Stimulated activated CD8-positive, alpha-beta memory T cell treated with anti-CD3 and anti-CD28 coated beads, Interleukin-2, amount 100 ng/mL, for 1 hour (primary cell): Measurements from ENCODE around the gene LIPI.
"Not testable (repeated sequence)": the region's sequence is repeated elsewhere in the genome, so short reads cannot be mapped to it uniquely, and the experiment has no call there.

Experiments
- DNase-seq, 2 donors: peaks; one replicate each; pipeline ENCODE4 v3.0.0-alpha.2; 2020; ENCODE audit warnings: low read depth in 2 of 2

The LIPI gene

GRCh38 chr21:14210738-14211137, at the start of gene LIPI:
TSS of gene LIPI (minus strand) at chr21:14210955. CDS start at chr21:14210845, 110 bp downstream.
- DNase-seq, result no peak

GRCh38 chr21:14260174-14260764, 49.5 kb upstream of the LIPI start:
- no peak for DNase-seq

GRCh38 chr21:14259747-14260146, 49.0 kb upstream of the LIPI start:
- no peak for DNase-seq

GRCh38 chr21:14251336-14251735, 40.6 kb upstream of the LIPI start:
- DNase-seq, result no peak

GRCh38 chr21:14245711-14246110, 35.0 kb upstream of the LIPI start:
- DNase-seq, result no peak

- no peak for DNase-seq
These were observed 34.2 kb upstream of the LIPI start for GRCh38 chr21:14244911-14245310.

- DNase-seq, result no peak
These were observed 33.1 kb upstream of the LIPI start for GRCh38 chr21:14243874-14244273.

GRCh38 chr21:14243461-14243860, 32.7 kb upstream of the LIPI start:
- no peak for DNase-seq

- DNase-seq, result no peak
These were observed 30.5 kb upstream of the LIPI start for GRCh38 chr21:14241297-14241696.

GRCh38 chr21:14239281-14239680, 28.5 kb upstream of the LIPI start:
- DNase-seq, result no peak

GRCh38 chr21:14236180-14236579, 25.4 kb upstream of the LIPI start:
- DNase-seq, result no peak

- no peak for DNase-seq
These were observed 24.3 kb upstream of the LIPI start for GRCh38 chr21:14235101-14235500.

- no peak for DNase-seq
These were observed 18.6 kb upstream of the LIPI start for GRCh38 chr21:14229399-14229798.

- no peak for DNase-seq
These were observed 12.6 kb upstream of the LIPI start for GRCh38 chr21:14223365-14223764.

GRCh38 chr21:14215971-14216641, 5.4 kb upstream of the LIPI start, which contains the start of gene RBM11:
TSS of gene RBM11 (plus strand) at chr21:14216157. CDS start at chr21:14216187, 30 bp downstream.
- DNase-seq, result peak; percentile 48 to 63

GRCh38 chr21:14213164-14213563, 2.4 kb upstream of the LIPI start:
- no peak for DNase-seq

GRCh38 chr21:14206222-14206621, 4.5 kb downstream of the LIPI start:
- no peak for DNase-seq

- DNase-seq, result not testable (repeated sequence)
These were observed 44.1 kb downstream of the LIPI start for GRCh38 chr21:14166463-14167223.

- no peak for DNase-seq
These were observed 66.8 kb downstream of the LIPI start for GRCh38 chr21:14143999-14144398.

- DNase-seq, result no peak
These were observed 86.5 kb downstream of the LIPI start for GRCh38 chr21:14124266-14124665.

GRCh38 chr21:14121719-14122118, 89.0 kb downstream of the LIPI start:
- no peak for DNase-seq

- no peak for DNase-seq
These were observed 90.5 kb downstream of the LIPI start for GRCh38 chr21:14120091-14120734.
